Inferior parietal cortex (tissue), 1 donor: ENCODE measurements around the gene PIP5K1B.
"Not testable (repeated sequence)": the region's sequence is repeated elsewhere in the genome, so short reads cannot be mapped to it uniquely, and the experiment has no call there.

Experiments used
- DNase-seq: peaks from one replicate; pipeline ENCODE4 v3.0.0-alpha.2; 2016; ENCODE audit errors: extremely low spot score

Gene PIP5K1B

DNA sequence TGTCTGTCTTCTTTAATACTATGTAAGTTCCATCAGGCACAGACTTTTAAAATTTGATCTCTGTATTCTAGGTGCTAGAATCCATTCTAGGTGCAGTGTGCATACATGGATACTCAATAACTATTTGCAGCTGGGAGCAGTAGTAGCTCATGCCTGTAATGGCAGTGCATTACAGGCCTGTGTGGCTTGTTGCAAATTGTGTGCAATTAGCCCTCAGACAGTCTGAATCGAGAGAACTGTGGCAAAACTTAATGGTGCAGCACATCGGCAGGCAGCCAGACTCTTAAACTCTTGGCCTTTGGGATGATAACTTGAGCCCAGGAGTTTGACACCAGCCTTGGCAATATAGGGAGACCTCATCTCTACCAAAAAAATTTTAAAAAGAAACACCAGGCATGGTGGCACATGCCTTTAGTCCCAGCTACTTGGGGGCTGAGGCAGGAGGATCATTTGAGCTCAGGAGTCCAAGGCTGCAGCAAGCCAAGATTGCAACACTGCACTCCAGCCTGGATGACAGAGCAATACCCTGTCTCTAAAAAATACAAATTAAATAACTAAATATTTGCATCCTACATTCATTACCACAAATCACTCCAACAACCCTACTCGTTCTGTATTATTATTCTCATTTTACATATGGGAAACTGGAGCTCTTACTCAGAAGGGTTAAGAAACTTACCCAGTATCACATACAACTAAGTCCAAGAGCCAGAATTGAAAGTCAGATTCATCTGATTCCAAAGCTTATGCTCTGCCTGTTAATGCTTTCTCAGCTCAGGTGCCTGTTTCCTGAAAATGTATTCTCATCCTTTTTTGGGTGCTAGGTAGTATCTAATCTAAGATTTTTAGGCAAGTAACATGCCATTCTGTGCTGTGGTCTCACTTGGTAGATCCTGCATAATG, 278.7 kb downstream of the PIP5K1B start:
- DNase-seq, result no peak

DNA sequence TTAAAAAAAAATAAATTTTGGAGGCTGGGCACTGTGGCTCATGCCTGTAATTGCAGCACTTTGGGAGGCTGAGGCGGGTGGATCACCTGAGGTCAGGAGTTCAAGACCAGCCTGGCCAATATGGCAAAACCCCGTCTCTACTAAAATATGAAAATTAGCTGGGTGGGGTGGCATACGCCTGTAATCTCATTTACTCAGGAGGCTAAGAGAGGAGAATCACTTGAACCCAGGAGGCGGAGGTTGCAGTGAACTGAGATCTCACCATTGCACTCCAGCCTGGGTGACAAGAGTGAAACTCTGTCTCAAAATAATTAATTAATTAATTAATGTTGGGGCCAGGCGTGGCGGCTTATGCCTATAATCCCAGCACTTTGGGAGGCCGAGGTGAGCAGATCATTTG, 281.9 kb downstream of the PIP5K1B start:
- DNase-seq, result not testable (repeated sequence)

DNA sequence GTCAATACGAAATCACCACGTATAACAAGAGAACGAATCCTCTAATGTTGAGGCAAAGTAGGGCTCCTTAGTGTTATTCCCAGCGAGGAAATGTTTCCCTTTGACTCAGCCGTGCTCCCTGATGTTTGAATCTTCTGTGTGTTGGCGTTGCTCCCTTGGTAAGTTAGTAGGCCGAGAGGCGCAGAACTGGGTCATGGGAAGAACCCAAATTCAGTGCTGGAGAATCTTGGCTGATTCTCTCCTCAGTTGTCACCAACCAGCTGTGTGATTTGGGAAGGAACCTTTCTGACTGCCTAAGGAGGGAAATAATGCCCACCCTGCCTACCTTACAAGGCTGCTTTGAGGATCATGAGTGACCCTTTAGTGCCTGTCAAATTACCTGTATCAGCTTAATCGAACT, 286.4 kb downstream of the PIP5K1B start:
- DNase-seq, result no peak

DNA sequence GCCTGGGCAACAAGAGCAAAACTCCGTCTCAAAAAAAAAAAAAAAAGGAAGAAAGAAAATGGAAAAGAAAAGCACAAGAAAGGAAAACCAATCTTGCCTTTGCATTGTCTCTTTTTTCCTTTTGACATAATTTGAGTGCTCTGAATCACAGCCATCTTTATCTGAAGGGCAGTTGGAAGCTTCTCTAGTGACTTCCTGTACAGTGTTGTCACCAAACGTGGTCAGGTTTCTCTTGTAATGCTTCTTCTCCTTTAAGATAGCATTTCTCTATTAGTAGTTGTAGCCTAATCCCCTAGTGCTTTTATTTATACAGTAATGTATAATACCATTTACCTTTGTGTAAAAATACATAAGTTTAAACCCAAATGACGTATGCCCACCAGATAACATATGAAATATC, 290.7 kb downstream of the PIP5K1B start:
- no peak for DNase-seq

DNA sequence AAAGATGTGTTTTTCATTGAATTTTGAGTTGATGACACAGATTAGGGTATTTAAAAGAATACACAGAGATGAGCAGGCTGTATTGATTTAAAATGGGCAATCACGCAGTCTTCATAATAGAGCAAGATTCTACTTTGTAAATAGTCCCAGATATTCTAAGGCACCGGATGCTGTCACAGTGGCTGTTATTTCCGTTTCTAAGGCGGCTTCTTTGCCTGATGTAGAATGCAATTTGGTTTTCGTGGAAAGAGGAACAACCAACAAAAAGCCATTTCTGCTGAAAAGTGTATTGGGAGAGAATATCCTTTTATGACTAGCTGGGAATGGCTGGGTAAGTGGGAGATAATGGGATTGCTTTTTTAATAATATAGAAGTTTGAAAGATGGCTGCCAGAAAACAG, 291.4 kb downstream of the PIP5K1B start:
- peak; percentile 39 for DNase-seq

DNA sequence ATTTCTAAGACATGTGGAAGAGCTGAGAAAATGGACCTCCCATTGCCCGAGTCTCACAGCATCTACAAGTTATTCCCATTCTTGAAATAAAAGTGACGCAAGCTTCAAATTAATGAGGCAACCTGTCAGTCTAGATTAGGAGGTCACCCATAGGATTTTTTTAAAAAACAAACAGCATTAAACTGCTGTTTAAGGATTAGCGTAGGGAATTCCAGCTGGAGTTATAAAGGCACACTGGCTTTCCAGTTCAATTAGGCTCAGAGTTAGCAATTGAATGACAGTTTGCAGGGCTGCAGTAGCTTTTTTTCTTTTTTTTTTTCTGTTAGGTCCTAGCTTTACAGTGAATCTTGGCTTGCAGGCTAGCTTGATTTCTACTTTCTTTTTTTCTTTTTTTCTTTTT, 292.6 kb downstream of the PIP5K1B start:
- DNase-seq, result no peak

DNA sequence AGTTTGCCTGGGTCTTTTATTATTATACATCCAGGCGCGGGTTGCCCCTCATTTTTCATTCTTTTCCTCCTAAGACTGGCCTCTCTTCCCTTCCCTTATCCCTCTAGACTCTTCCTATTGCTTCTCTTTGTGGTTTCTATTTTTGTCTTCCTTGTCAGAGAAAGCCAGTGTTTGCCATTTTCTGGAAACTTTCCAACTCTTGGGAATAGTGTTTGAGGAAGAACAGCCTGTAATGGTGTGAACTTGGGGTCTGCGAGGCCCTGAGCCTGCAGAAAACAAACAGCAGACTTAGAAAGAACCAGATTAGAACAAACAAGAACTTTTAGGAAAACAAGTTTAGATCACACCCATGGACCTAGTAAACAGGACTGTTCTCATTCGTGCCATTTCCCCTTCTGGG, 293.3 kb downstream of the PIP5K1B start:
- DNase-seq, result no peak

DNA sequence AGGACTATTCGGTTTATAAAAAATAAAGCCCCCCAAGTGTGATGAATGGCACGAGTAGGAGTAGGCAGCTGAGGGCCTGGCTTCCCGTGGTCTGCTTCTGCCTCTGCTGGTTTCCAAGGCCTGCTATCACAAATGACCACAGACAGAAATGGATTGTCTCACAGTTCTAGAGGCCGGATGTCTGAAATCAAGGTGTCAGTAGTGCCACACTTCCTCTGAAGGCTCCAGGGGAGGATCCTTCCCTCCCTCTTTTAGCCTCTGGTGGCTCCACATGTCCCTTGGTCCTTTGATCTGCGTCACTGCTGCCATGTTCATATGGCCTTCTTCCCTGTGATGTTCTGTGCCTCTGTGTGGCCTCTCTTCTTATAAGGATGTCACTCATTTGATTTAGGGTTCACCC, 293.8 kb downstream of the PIP5K1B start:
- no peak for DNase-seq

DNA sequence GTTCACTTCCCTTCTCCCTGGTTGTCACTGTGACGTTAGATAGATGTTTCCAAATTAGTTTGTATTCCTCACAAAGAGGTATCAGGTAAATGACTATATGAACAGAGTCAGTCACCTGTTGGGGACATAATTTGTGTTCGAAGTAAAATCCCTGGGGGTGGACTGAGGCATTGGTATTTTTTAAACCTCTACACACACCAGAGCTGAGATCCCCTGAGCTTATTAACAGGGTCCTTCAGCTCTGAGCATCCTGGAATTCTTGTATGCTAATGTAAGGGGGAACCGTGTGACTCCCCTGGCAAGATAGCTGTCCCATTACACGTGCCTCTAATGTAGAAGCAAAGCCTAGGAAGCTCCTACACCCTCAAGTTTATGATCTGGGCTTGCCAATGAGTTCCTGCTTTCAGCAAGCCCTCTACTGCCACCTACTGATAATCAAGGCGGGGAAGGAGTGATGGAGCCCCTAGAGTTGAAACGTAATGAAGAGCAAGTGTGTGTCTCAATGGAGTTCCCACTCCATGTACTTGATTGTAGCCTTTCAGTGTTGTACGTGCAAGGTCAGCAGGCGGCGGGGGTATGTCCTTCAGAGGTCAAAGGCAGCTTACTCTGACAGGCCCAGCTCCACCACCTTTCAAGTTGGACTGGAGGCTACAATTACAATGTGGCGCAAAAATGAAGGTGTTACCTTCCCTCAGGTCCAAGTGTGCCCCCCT, 294.5 kb downstream of the PIP5K1B start:
- DNase-seq, result peak; percentile 87

DNA sequence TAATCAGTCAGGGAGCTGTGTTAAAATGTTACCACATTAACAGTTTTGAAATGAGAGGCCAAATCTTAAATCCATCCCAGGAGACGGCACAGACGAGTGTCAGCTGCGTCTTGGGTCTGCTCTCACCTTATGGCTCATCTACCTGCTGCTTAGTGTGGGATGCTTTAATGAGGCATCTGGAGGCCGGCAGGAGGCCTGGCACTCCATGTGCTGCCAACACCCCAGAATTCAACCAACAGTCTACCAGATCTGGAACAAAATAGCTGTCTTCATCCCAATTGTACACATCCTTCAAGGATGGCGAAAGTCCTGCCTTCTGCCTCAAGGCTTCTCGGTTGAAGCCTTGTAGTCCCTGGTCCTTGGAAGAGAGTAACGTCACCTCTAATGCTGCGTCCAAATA, 296.9 kb downstream of the PIP5K1B start:
- DNase-seq, result no peak

DNA sequence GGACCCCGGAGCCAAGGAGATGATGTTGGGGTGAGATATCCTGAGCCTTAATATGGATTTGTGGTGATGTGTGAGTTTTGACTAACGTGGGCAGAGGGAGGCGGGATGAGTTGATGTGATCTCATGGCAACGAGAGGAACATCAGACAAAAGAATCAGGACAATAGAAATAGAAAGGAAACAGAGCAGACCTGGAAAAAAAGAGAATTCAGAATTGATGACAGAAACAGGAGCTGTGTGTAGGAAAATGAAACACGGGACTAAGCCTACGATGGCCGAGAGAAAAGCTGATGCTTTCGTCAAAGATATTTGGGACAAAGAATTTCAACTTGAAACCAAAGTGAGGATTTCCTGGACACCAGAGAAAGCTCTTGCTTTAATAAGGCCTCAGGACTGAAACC, 298.0 kb downstream of the PIP5K1B start:
- no peak for DNase-seq

DNA sequence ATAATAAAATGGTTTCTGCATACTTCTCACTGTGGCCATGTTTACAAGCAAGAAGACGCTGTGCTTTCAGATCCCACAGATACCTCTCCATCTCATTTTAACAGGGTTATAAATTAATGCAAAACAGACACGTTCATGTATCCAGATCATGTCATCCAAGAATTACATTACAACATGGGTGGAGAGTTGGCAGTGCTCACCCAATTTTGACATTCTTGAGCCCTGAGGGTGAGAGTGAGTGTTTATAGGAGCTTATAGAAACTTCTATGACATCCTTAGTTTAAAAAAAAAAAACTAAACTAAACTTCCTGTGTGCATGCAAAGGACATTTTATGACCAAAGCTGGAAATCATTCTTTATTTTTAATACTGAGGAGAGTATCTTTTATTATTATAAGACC, 299.8 kb downstream of the PIP5K1B start:
- no peak for DNase-seq

DNA sequence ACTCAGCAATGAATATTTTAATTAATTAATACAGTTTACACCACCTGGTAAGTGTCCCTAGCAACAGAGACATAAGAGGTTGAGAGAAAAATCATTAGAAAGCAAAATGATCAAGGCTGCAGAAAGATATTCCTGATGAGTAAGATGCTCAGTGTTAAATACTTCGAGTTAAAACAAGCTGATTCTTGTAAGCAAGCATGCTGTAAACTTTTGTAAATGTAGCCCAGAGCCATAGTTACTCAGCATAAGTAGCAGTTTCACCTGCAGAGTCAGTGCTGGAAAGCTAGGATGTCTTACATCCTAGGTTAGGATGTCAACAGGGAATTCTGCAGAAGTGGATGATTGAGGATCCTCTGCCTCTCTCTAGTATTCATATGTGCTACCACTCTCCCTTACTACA, 304.7 kb downstream of the PIP5K1B start:
- no peak for DNase-seq

DNA sequence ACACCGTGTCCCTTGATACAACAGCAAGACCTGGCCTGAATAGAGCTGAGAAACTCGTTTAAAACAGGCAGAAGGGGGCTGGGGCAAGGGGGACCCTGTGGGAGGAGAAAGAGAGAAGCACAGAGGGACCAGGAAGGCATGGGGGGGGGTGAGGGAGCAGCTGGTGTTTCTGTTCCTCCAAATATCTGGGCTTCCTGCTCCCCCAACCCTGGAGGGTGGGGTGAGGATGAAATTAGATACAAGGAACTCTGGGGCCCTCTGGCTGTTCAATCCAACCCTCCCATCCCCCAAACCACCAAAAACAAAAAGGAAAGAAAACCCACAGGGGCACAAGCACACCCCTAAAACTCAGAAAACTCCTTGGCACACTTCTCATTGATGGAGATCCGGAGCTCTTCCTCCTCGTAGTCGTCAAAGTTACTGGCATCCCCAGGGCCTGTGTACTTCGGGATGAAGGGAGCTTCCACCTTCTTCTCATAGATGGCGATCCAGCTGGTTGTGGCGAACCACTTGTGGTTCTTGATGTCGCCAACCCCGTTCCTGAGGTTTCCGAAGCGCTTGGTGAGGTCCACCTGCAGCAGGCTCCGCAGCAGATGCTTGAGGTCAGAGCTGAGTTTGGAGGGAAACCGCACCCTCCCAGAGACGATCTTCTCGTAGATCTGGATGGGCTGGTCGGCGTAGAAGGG, 307.8 kb downstream of the PIP5K1B start:
- DNase-seq, result no peak

DNA sequence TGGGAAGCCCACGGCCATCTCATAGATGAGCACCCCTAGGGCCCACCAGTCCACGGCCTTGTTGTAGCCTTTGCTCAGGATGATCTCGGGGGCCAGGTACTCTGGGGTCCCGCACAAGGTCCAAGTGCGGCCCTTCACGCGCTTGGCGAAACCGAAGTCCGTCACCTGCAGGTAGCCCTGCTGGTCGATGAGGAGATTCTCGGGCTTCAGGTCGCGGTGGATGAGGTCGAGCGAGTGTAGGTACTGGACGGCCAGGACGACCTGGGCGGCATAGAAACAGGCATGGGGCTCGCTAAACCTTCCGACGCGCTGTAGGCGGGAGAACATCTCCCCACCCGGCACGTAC, 308.3 kb downstream of the PIP5K1B start:
- DNase-seq, result no peak

DNA sequence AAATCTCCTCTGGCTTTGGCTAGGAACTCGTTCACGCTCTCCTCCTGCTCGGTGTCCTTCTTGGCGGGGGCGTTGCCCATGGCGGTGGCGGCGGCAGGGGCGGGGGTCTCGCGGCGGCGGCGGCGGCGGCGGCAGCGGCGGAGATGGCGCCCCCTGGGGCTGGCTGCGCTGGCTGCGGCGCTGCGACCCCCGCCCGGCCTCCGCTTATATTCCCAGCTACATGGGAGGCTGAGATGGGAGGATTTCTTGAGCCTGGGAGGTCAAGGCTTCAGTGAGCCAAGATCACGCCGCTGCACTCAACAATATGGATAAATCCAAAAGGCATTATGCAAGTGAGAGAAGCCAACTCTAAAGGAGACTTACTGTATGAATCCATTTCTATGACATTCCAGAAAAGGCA, 309.0 kb downstream of the PIP5K1B start, which contains the start of gene PRKACG:
Gene PRKACG (minus strand): TSS at position 101 of the 400 bp plus-strand sequence. CDS start 21 bp downstream, at position 80.
- DNase-seq, result no peak

DNA sequence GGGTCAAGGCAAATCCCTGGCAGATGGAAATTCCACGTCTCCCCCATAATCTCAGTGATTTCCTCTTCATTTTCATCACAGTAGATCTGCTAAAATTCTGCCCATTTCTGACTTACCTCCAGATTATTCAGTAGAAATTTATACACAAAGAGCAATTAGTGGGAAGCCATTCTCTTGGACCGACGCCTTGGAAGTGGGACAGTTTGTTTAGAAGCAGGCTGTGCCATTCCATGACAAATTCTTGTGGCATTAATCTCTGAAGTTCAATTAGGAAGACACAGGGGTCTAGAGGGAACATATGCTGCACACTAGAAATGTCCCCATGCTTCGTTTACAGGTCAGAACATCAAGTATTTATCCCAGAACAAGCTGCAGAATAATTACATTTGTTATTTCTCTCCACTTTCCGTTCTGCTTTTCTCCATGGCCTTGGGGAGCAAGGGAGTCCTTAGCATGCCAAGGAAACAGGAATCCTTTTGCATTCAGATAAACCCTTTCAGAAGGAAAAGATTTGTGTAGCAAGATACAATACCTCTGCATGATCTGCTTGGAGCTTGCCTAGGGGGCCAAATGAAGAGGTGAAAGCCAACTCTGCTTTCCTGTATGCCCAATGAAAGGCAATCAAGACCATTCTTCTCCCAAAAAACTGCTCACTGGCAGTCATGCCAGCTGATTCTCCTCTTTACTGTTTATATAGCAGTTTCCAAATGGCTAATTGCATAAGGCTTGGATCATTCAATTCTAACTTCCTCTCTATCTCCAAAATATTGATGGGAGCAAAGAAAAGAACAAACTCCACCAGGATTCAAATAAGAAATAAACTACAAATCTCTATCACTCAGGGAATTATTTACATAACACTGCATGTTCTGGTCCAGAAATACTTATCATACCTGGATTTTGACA, 311.4 kb downstream of the PIP5K1B start:
- no peak for DNase-seq

DNA sequence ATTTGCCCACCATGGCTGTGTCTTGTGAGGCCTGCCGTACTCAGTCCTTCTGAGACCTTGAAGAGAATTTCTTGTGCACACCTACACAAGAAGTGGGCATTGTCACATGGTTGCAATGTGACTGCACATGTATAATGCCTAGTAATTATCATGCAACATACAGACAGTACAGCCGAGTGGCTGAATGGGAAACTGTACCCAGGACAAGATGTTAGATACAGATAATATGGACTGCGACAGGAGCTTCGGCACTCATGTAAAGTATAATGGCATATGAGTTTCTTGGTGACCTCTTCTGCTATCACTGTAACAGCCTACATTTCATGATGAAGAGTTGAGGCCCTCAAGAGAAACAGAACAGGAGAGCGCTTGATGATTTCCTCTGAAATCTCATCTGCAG, 313.7 kb downstream of the PIP5K1B start:
- DNase-seq, result no peak

DNA sequence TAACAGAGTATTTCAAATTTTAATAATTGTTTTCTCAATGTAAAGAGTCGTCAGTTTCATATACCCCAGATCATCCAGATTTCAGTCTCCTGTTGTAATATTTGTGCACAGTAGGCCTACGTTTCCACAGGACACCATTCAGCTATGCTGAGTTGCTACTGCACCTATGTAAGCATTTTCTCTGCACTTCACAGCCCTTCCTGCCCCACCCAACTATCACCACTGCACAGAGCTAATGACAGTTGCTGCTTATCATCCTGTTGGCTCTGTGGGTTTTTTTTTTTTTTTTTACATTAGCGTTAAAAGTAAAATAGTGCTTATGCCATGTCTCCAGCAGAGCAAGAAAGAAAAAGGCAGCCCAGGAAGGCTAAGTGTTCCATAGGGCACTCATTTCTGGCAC, 314.8 kb downstream of the PIP5K1B start:
- no peak for DNase-seq

DNA sequence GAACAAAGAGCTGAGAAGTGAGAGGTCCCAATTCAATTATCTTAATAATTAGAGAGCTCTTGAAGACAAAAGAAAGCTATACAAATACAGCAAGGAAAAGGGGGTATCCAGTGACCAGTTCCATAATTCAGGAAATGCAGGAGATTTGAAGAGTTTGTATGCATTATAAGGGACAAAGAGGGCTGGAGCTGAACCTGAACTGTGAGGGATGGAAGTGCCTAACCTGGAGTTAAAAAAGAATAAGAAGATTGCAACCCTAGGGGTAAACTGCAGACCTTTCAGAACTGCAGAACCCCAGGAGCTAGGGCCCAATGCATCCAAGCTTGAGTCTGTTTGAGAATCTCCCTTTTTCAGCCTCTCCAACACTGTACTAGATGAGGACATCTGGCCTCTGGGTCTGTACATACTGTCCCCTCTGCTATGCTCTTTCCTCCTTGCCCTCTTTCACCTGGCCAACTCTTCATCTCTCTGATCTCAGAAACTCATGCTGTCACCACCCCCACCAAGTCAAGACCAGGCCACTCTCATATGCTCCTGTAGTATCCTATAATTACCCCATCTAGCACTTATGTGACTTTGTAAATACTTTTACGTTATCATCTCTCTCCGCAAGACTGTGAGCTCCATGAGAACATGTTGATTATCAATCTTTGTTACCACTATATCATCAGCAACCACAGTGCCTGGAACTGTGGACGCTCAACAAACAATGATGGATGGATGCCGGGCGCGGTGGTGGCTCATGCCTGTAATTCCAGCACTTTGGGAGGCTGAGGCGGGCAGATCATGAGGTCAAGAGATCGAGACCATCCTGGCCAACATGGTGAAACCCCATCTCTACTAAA, 315.5 kb downstream of the PIP5K1B start:
- DNase-seq, result no peak

DNA sequence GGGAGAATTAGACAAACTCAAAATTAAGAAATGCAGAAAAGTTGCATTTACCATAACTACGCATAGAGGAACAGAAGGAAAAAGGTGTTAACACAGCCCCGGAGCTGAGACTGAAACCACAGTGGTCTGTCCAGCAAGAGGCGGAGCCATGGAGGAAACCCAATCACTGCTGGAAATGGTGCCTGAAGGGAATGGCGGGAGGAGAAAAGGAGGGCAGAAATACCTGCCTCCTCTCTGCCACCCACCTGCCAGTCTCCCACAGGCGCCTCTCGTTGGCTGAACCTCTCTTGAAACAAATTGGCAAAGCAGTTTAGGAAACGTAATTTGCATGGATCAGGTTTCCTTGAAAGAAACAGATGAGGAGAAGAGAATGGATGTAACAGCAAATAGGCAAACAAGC, 318.6 kb downstream of the PIP5K1B start:
- DNase-seq, result no peak
